Measurements from ENCODE around the gene ATP8A2.

DNA sequence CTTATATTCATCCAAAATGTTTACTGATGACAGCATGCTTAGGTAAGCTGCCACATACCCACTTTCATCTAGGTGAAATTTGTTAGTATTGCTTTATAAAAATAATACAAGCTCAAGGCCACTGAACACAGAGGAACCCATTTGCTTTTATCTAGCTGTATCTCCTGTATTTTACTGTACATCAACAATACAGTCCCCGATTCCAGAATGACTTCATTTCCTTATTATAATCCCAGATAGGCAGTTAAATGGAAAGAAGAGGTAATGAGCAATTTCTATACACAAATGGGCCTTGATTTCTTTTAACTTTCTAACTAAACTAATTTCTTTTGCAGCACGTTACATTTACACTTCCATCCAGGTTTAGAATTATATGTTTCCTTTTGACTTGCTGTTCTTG, 593.8 kb downstream of the ATP8A2 start:
- TF ChIP-seq, protein P1, sequence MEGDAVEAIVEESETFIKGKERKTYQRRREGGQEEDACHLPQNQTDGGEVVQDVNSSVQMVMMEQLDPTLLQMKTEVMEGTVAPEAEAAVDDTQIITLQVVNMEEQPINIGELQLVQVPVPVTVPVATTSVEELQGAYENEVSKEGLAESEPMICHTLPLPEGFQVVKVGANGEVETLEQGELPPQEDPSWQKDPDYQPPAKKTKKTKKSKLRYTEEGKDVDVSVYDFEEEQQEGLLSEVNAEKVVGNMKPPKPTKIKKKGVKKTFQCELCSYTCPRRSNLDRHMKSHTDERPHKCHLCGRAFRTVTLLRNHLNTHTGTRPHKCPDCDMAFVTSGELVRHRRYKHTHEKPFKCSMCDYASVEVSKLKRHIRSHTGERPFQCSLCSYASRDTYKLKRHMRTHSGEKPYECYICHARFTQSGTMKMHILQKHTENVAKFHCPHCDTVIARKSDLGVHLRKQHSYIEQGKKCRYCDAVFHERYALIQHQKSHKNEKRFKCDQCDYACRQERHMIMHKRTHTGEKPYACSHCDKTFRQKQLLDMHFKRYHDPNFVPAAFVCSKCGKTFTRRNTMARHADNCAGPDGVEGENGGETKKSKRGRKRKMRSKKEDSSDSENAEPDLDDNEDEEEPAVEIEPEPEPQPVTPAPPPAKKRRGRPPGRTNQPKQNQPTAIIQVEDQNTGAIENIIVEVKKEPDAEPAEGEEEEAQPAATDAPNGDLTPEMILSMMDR (conservative IDR thresholded peaks at IDR 0.05; ENCODE audit: low read depth, low read length) = no peak
- TF ChIP-seq MXI1 (IDR thresholded peaks at IDR 0.05; ENCODE audit: borderline replicate concordance, low read depth, low read length) = no peak
- TF ChIP-seq RCOR1 (IDR thresholded peaks at IDR 0.05; ENCODE audit: insufficient replicate concordance, low read length) = no peak
- TF ChIP-seq POLR2A (IDR thresholded peaks at IDR 0.05; ENCODE audit: low read depth, low read length) = no peak
- TF ChIP-seq SMC3 (IDR thresholded peaks at IDR 0.05; ENCODE audit: low read depth, low read length) = no peak
